CD4-positive, alpha-beta T cell (primary cell): ENCODE data around the gene SUFU. TPM values are rescaled to one million over a fixed set of nuclear protein-coding genes. Genes with fewer than 3 reads are reported as not detected.
A peak's percentile ranks its signal among the peaks of the same experiment; 100 is the strongest.

ENCODE experiments used
- ATAC-seq: fragments of 200-7000 bp; cut with Tn5 transposase; one replicate; pipeline ENCODE4 v1.10.0; 2022; ENCODE audit warnings: mild to moderate bottlenecking; ENCODE audit not compliant: poor library complexity
- CTCF ChIA-PET: fragments of 350-600 bp; sonication (Branson Sonifier 250); formaldehyde crosslinking; loops from one replicate; lab custom pipeline; 2021; ENCODE audit warnings: antibody characterized with exemption, inconsistent platforms; lab: Charles Lee
- POLR2A ChIA-PET: fragments of 350-600 bp; sonication (Branson Sonifier 250); formaldehyde crosslinking; loops from one replicate; lab custom pipeline; 2021; ENCODE audit warnings: antibody characterized with exemption, inconsistent platforms; lab: Charles Lee
- DNase-seq, 14 experiments: peaks; one replicate each; pipeline ENCODE4 v3.0.0-alpha.2; 2013 to 2020; ENCODE audit warnings: mixed read lengths in 2 of 14
- H3K27ac ChIP-seq, 2 donors: one replicate each; pipeline versions ENCODE4 v1.5.1 to v1.7.0; 2013; ENCODE audit warnings: low read length in 2 of 2, low read depth in 1 of 2, mild to moderate bottlenecking in 1 of 2
- H3K27me3 ChIP-seq, 2 experiments: 1 replicate in 1 of 2; 2 replicates in 1 of 2; pipeline versions ENCODE4 v1.6.1 to v1.7.0; 2013; ENCODE audit warnings: low read length in 2 of 2, control low read depth in 1 of 2, mild to moderate bottlenecking in 1 of 2, moderate library complexity in 1 of 2; ENCODE audit not compliant: insufficient read depth in 2 of 2, control insufficient read depth in 1 of 2
- H3K36me3 ChIP-seq: one replicate; pipeline ENCODE4 v1.6.1; 2013; ENCODE audit warnings: low read length, control low read depth; ENCODE audit not compliant: insufficient read depth
- H3K4me1 ChIP-seq: one replicate; pipeline ENCODE4 v1.6.1; 2013; ENCODE audit warnings: low read length, control low read depth; ENCODE audit not compliant: insufficient read depth
- H3K4me3 ChIP-seq: one replicate; pipeline ENCODE4 v1.5.1; 2013; ENCODE audit warnings: mild to moderate bottlenecking, low read length, moderate library complexity
- H3K9me3 ChIP-seq, 2 experiments: 1 replicate in 1 of 2; 2 replicates in 1 of 2; pipeline versions ENCODE4 v1.6.1 to v1.7.0; 2013; ENCODE audit warnings: low read length in 2 of 2, mild to moderate bottlenecking in 2 of 2, control low read depth in 1 of 2, moderate library complexity in 1 of 2; ENCODE audit not compliant: control insufficient read depth in 1 of 2, insufficient read depth in 1 of 2
- H3K27ac Mint-ChIP-seq: one replicate; pipeline ENCODE4 v1.8.0; 2020; ENCODE audit warnings: mixed read lengths
- H3K27me3 Mint-ChIP-seq: one replicate; pipeline ENCODE4 v1.8.0; 2021; ENCODE audit warnings: mixed read lengths
- H3K36me3 Mint-ChIP-seq: one replicate; pipeline ENCODE4 v1.8.0; 2021; ENCODE audit warnings: low read depth, mixed read lengths
- H3K4me1 Mint-ChIP-seq: one replicate; pipeline ENCODE4 v1.8.0; 2021; ENCODE audit warnings: low read depth, mixed read lengths
- H3K4me3 Mint-ChIP-seq: one replicate; pipeline ENCODE4 v1.8.0; 2020; ENCODE audit warnings: mild to moderate bottlenecking, mixed read lengths
- H3K9me3 Mint-ChIP-seq: one replicate; pipeline ENCODE4 v1.8.0; 2020; ENCODE audit warnings: mixed read lengths
- CTCF ChIP-seq: fragments of 200-600 bp; IDR thresholded peaks from one replicate; pipeline ENCODE4 v1.8.0; 2022; ENCODE audit warnings: antibody characterized with exemption, mild to moderate bottlenecking
- intact Hi-C, 2 experiments: fragments of 100-400 bp; cut with DNase I in 1 of 2; cut with micrococcal nuclease in 1 of 2; formaldehyde crosslinking; loops; one replicate each; pipeline versions ENCODE4 v1.15.1 to v1.9.0; 2023 to 2025; cut with DNase I, micrococcal nuclease
- total RNA-seq, 174 experiments: library from RNA in 2 of 174; stranded (reverse) in 2 of 174; gene quantifications; one replicate each; pipeline ENCODE4 v1.2.3 and lab custom pipeline; 2021 to 2026

The SUFU gene
- total RNA-seq, 2 experiments from 2014 or later, result 6.7 to 7.3 TPM

- H3K27me3 Mint-ChIP-seq, result no peaks in the 10 kb centered on the region
- no peak for DNase-seq
- intact Hi-C loops, result no loop called here
- H3K9me3 Mint-ChIP-seq, result no peaks in the 10 kb centered on the region
- TF ChIP-seq CTCF, result no peak
- no peak overlapping the region for H3K27ac ChIP-seq
- no peak overlapping the region for H3K4me3 Mint-ChIP-seq
- H3K36me3 ChIP-seq, result peaks cover 25% of the 10 kb centered on the region
- H3K27me3 ChIP-seq, result no peaks in the 10 kb centered on the region
- ChIA-PET POLR2A (interaction anchor here (1.4 kb wide), 1 partner anchor 16 kb away, joined by 4 read pairs; the partner anchor contains the start of gene TRIM8), CTCF (no interaction called here)
- H3K27ac Mint-ChIP-seq, result no peak overlapping the region
- no peak overlapping the region for H3K4me3 ChIP-seq
- H3K36me3 Mint-ChIP-seq, result peaks cover 13% of the 10 kb centered on the region
- no peaks in the 10 kb centered on the region for H3K9me3 ChIP-seq
- H3K4me1 ChIP-seq, result peaks cover 16% of the 10 kb centered on the region
- H3K4me1 Mint-ChIP-seq, result peaks cover 15% of the 10 kb centered on the region
- no peak for ATAC-seq
Measured at GRCh38 chr10:102628451-102628911, 124.7 kb downstream of the SUFU start.

GRCh38 chr10:102629661-102630614, 126.2 kb downstream of the SUFU start:
- ChIA-PET CTCF (no interaction called here), POLR2A (interaction anchor here (1.4 kb wide), 1 partner anchor 14 kb away, joined by 4 read pairs; the partner anchor contains the start of gene TRIM8)
- H3K4me3 ChIP-seq, result no peak overlapping the region
- ATAC-seq (no peak), DNase-seq (no peak)
- no peak overlapping the region for H3K27ac ChIP-seq
- peaks cover 13% of the 10 kb centered on the region for H3K36me3 Mint-ChIP-seq
- no peaks in the 10 kb centered on the region for H3K9me3 ChIP-seq
- no peak overlapping the region for H3K4me3 Mint-ChIP-seq
- H3K27ac Mint-ChIP-seq, result no peak overlapping the region
- H3K4me1 Mint-ChIP-seq, result peaks cover 27% of the 10 kb centered on the region
- H3K27me3 ChIP-seq, result no peaks in the 10 kb centered on the region
- intact Hi-C loops, result no loop called here
- H3K27me3 Mint-ChIP-seq, result no peaks in the 10 kb centered on the region
- H3K36me3 ChIP-seq, result peaks cover 25% of the 10 kb centered on the region
- H3K9me3 Mint-ChIP-seq, result no peaks in the 10 kb centered on the region
- no peak for TF ChIP-seq CTCF
- H3K4me1 ChIP-seq, result peaks cover 31% of the 10 kb centered on the region

- H3K4me1 ChIP-seq, result peaks cover 38% of the 10 kb centered on the region
- H3K27ac ChIP-seq, result no peak overlapping the region
- Mint-ChIP-seq H3K4me3 (no peak overlapping the region), H3K9me3 (no peaks in the 10 kb centered on the region), H3K27ac (peak overlapping the region; percentile 84), H3K27me3 (no peaks in the 10 kb centered on the region), H3K4me1 (peaks cover 35% of the 10 kb centered on the region), H3K36me3 (peaks cover 13% of the 10 kb centered on the region)
- TF ChIP-seq CTCF, result no peak
- ATAC-seq, result no peak
- H3K27me3 ChIP-seq, result no peaks in the 10 kb centered on the region
- ChIA-PET POLR2A (interaction anchor here (1.1 kb wide), 1 partner anchor 12 kb away, joined by 3 read pairs; no protein-coding TSS in a partner anchor), CTCF (no interaction called here)
- no peak overlapping the region for H3K4me3 ChIP-seq
- intact Hi-C loops, result no loop called here
- DNase-seq, result no peak
- no peaks in the 10 kb centered on the region for H3K9me3 ChIP-seq
- peaks cover 25% of the 10 kb centered on the region for H3K36me3 ChIP-seq
Measured at GRCh38 chr10:102630663-102631062, 126.9 kb downstream of the SUFU start.
